Measurements from ENCODE around the gene PLEKHA5.

Gene PLEKHA5

DNA sequence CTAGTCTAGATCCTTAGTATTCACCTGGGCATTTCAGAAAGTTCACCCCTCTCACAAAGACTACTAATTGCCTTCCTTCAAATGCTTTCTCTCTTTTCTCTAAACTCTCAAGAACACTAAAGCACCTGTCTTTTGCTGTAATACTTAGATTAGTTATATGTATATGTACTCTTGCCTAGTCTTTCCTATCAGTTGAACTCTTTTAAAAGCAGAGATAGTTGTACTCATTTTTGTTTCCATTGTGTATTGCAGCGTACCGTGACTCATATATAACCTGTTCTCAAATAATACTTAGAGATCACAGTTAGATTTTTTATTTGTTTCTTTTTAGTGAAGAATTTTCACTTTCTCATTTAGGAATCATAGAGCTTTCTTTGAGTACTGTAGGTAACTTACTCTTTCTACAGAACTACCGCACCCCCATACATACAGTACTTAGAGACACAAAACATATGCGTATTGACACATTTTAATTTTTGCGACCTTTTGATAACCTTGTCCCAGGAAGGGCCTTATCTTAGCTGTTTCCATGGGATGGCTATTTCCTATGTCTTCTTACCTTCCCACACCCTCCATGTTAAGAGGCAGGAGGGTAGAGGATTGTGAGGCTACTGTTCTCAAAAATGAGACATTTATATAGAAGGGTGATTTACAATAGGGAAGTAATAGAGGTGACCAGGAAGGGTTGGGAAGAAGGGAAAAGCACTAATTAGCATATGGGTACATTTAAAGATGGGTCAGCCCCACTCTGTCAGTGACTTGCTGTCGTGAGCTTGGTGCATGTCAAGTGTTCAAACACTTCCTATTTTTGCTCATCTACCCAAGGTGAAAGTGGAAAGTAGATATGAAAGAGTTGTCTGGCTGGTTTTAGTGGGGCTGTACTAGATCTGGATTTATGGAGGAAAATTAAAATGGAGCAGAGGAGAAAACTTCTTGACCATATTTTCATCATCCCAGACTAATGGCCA is 74.3 kb downstream of the PLEKHA5 start:
- H3K9me3 ChIP-seq (ENCODE audit: severe bottlenecking), result no peaks in the 10 kb centered on the region
- no peak overlapping the region for H3K27ac ChIP-seq
- TF ChIP-seq, protein P1, sequence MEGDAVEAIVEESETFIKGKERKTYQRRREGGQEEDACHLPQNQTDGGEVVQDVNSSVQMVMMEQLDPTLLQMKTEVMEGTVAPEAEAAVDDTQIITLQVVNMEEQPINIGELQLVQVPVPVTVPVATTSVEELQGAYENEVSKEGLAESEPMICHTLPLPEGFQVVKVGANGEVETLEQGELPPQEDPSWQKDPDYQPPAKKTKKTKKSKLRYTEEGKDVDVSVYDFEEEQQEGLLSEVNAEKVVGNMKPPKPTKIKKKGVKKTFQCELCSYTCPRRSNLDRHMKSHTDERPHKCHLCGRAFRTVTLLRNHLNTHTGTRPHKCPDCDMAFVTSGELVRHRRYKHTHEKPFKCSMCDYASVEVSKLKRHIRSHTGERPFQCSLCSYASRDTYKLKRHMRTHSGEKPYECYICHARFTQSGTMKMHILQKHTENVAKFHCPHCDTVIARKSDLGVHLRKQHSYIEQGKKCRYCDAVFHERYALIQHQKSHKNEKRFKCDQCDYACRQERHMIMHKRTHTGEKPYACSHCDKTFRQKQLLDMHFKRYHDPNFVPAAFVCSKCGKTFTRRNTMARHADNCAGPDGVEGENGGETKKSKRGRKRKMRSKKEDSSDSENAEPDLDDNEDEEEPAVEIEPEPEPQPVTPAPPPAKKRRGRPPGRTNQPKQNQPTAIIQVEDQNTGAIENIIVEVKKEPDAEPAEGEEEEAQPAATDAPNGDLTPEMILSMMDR (IDR thresholded peaks at IDR 0.05; ENCODE audit: low read depth, low read length), result no peak
- no peaks in the 10 kb centered on the region for H3K27me3 ChIP-seq (ENCODE audit: insufficient read depth, low read depth, severe bottlenecking)
- peaks cover 4% of the 10 kb centered on the region for H3K36me3 ChIP-seq
- H3K4me3 ChIP-seq (ENCODE audit: low read depth, low read length), result no peak overlapping the region
- DNase-seq, result no peak

DNA sequence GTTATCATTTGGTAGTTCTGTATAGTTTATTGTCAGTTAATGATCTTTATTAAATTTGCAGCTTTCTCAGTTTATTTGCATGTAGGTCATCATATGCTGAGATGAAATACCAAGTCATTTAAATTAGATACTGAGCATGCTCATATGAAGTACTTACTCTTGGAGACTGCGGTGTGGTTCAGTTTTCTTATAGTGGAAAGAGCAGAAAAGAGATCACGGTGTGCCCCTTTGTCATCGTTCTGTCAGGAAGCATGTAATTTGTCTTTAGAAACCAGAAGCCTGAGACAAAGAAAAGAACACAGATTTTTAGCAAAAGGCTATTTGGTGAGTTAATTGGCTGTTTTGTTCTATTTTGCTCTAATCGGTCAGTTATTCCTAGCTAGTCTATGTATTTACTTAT is 75.6 kb downstream of the PLEKHA5 start:
- no peak for DNase-seq
- Histone ChIP-seq H3K36me3 (peaks cover 4% of the 10 kb centered on the region), H3K27me3 (ENCODE audit: insufficient read depth, low read depth, severe bottlenecking) (no peaks in the 10 kb centered on the region), H3K9me3 (ENCODE audit: severe bottlenecking) (no peaks in the 10 kb centered on the region), H3K27ac (no peak overlapping the region), H3K4me3 (ENCODE audit: low read depth, low read length) (no peak overlapping the region)
- TF ChIP-seq, protein P1 (IDR thresholded peaks at IDR 0.05; ENCODE audit: low read depth, low read length), result no peak

DNA sequence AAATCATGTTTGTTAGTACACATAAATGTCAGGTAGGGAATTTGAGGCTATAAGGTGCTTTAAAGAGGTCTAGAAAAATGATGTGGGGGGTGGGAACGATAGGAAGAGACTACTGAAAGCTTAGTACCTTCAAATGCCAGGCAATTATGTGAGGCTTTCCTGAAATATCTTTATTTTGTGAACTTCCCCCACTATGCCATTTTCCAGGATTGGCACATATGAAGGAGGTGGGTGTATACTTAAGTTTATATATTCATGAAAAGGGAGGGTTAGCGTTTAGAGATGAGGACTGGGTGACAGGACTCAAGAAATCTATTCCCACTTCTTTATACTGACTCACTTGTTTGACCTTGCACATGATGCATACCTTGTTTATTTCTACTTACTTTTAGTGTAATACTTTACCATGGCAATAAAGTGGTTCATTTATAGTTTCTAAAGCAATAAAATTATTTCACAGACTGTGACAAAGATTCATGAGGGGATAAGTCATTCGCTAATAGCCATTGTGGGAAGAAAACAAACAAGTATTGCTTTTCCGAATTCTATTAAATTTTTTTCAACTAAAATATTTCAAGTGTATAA is 77.1 kb downstream of the PLEKHA5 start:
- TF ChIP-seq, protein P1 (IDR thresholded peaks at IDR 0.05; ENCODE audit: low read depth, low read length), result no peak
- peaks cover 4% of the 10 kb centered on the region for H3K36me3 ChIP-seq
- no peak for DNase-seq
- no peak overlapping the region for H3K27ac ChIP-seq
- no peaks in the 10 kb centered on the region for H3K27me3 ChIP-seq (ENCODE audit: insufficient read depth, low read depth, severe bottlenecking)
- H3K9me3 ChIP-seq (ENCODE audit: severe bottlenecking), result no peaks in the 10 kb centered on the region
- no peak overlapping the region for H3K4me3 ChIP-seq (ENCODE audit: low read depth, low read length)

DNA sequence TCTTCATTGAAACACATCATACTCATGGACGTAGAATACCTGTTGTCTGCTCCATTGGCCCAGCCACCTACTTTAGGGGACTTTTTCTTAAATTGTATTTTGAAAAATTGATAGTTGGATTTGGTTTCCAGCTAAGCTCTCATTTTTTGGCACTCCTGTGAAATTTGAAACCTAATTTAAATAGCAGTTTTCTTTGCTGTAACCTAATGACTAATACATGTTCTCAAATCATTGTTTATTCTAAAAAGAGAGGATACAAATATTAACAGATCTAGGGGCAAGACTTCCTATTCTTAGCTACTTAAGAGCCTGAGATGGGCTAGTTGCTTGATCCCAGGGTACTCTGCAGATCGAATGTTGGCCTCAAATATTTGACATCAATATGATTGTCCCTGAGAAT is 78.9 kb downstream of the PLEKHA5 start:
- no peaks in the 10 kb centered on the region for H3K27me3 ChIP-seq (ENCODE audit: insufficient read depth, low read depth, severe bottlenecking)
- H3K27ac ChIP-seq, result no peak overlapping the region
- no peaks in the 10 kb centered on the region for H3K9me3 ChIP-seq (ENCODE audit: severe bottlenecking)
- H3K4me3 ChIP-seq (ENCODE audit: low read depth, low read length), result no peak overlapping the region
- DNase-seq, result no peak
- peaks cover 4% of the 10 kb centered on the region for H3K36me3 ChIP-seq
- TF ChIP-seq, protein P1 (IDR thresholded peaks at IDR 0.05; ENCODE audit: low read depth, low read length), result no peak

DNA sequence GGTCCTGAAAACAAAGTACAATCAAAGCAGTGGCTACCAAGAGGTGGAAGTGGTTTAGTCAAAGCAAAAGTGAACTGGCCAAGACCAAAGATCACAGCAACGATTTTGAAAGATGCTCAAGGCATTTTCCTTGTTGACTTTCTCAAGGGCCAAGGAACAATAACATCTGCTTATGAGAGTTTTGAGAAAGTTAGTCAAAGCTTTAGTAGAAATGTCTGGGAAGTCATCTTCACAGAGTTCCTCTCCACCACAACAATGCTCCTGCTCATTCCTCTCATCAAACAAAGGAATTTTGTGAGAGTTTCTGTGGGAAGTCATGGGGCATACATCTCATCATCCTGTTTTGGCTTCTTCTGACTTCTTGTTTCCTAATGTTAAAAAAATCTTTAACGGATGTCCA is 80.1 kb downstream of the PLEKHA5 start:
- Histone ChIP-seq H3K27me3 (ENCODE audit: insufficient read depth, low read depth, severe bottlenecking) (no peaks in the 10 kb centered on the region), H3K4me3 (ENCODE audit: low read depth, low read length) (no peak overlapping the region), H3K36me3 (peaks cover 4% of the 10 kb centered on the region), H3K27ac (no peak overlapping the region), H3K9me3 (ENCODE audit: severe bottlenecking) (no peaks in the 10 kb centered on the region)
- DNase-seq, result no peak
- TF ChIP-seq, protein P1 (IDR thresholded peaks at IDR 0.05; ENCODE audit: low read depth, low read length), result no peak
